CD4-positive, alpha-beta memory T cell (primary cell): Measurements from ENCODE around the gene NR1D2. TPM values are rescaled to one million over a fixed set of nuclear protein-coding genes. Genes with fewer than 3 reads are reported as not detected.
"Not testable (repeated sequence)": the region's sequence is repeated elsewhere in the genome, so short reads cannot be mapped to it uniquely, and the experiment has no call there.

Experiments
- CTCF ChIA-PET: fragments of 350-600 bp; sonication (Branson Sonifier 250); formaldehyde crosslinking; loops from one replicate; lab custom pipeline; 2021; ENCODE audit warnings: inconsistent platforms; ENCODE audit not compliant: partially characterized antibody; lab: Charles Lee
- POLR2A ChIA-PET: fragments of 350-600 bp; sonication (Branson Sonifier 250); formaldehyde crosslinking; loops from one replicate; lab custom pipeline; 2021; ENCODE audit not compliant: partially characterized antibody; lab: Charles Lee
- DNase-seq, 5 donors: peaks; one replicate each; pipeline versions ENCODE4 v3.0.0 to v3.0.0-alpha.2; 2020 to 2022; ENCODE audit warnings: mixed read lengths in 1 of 5
- H3K27ac ChIP-seq: one replicate; pipeline ENCODE4 v1.7.0; 2013; ENCODE audit warnings: low read depth, low read length
- H3K27me3 ChIP-seq: 2 replicates; pipeline ENCODE4 v1.7.0; 2013; ENCODE audit warnings: mild to moderate bottlenecking, low read length, moderate library complexity; ENCODE audit not compliant: insufficient read depth
- H3K36me3 ChIP-seq: 2 replicates; pipeline ENCODE4 v1.7.0; 2013; ENCODE audit warnings: mild to moderate bottlenecking, low read length, moderate library complexity; ENCODE audit not compliant: insufficient read depth
- H3K4me1 ChIP-seq: 2 replicates; pipeline ENCODE4 v1.7.0; 2013; ENCODE audit warnings: mild to moderate bottlenecking, low read length, moderate library complexity; ENCODE audit not compliant: insufficient read depth
- H3K4me3 ChIP-seq, 2 donors: one replicate each; pipeline ENCODE4 v1.7.0; 2013; ENCODE audit warnings: low read length in 2 of 2, mild to moderate bottlenecking in 1 of 2
- H3K9me3 ChIP-seq, 2 donors: one replicate each; pipeline ENCODE4 v1.7.0; 2013; ENCODE audit warnings: low read length in 2 of 2, control low read depth in 1 of 2; ENCODE audit not compliant: control insufficient read depth in 1 of 2
- H3K27ac Mint-ChIP-seq, 7 donors: one replicate each; pipeline ENCODE4 v1.8.0; 2020 to 2021; ENCODE audit warnings: mixed read lengths in 7 of 7, mild to moderate bottlenecking in 6 of 7, inconsistent platforms in 3 of 7, moderate library complexity in 3 of 7
- H3K27me3 Mint-ChIP-seq, 2 donors: one replicate each; pipeline ENCODE4 v1.8.0; 2020 to 2021; ENCODE audit warnings: mixed read lengths in 2 of 2
- H3K36me3 Mint-ChIP-seq, 2 donors: one replicate each; pipeline ENCODE4 v1.8.0; 2020 to 2021; ENCODE audit warnings: mixed read lengths in 2 of 2, inconsistent platforms in 1 of 2, mild to moderate bottlenecking in 1 of 2
- H3K4me1 Mint-ChIP-seq, 4 donors: one replicate each; pipeline ENCODE4 v1.8.0; 2020 to 2021; ENCODE audit warnings: mixed read lengths in 4 of 4, mild to moderate bottlenecking in 1 of 4
- H3K4me3 Mint-ChIP-seq, 8 donors: one replicate each; pipeline ENCODE4 v1.8.0; 2020 to 2021; ENCODE audit warnings: mixed read lengths in 8 of 8, mild to moderate bottlenecking in 7 of 8, moderate library complexity in 6 of 8, inconsistent platforms in 3 of 8
- H3K9me3 Mint-ChIP-seq, 8 donors: one replicate each; pipeline ENCODE4 v1.8.0; 2020 to 2021; ENCODE audit warnings: mixed read lengths in 8 of 8, mild to moderate bottlenecking in 5 of 8, inconsistent platforms in 3 of 8, moderate library complexity in 1 of 8
- intact Hi-C: fragments of 100-400 bp; cut with micrococcal nuclease; formaldehyde crosslinking; loops from one replicate; pipeline ENCODE4 v1.15.1; 2023
- polyA plus RNA-seq, 2 donors: library from polyadenylated mRNA; unstranded; fragments of 300-500 nt; fragmentation: Illumina TruSeq; gene quantifications; one replicate each; pipeline ENCODE4 v1.2.3, GENCODE V29; 2021
- total RNA-seq, 2 experiments: library from RNA; stranded (reverse); gene quantifications; one replicate each; pipeline ENCODE4 v1.2.3, GENCODE V29; 2021

Gene NR1D2
- total and polyA plus RNA-seq, 4 experiments from 2014 or later = 28.1 to 70.5 (median 65.2) TPM

DNA sequence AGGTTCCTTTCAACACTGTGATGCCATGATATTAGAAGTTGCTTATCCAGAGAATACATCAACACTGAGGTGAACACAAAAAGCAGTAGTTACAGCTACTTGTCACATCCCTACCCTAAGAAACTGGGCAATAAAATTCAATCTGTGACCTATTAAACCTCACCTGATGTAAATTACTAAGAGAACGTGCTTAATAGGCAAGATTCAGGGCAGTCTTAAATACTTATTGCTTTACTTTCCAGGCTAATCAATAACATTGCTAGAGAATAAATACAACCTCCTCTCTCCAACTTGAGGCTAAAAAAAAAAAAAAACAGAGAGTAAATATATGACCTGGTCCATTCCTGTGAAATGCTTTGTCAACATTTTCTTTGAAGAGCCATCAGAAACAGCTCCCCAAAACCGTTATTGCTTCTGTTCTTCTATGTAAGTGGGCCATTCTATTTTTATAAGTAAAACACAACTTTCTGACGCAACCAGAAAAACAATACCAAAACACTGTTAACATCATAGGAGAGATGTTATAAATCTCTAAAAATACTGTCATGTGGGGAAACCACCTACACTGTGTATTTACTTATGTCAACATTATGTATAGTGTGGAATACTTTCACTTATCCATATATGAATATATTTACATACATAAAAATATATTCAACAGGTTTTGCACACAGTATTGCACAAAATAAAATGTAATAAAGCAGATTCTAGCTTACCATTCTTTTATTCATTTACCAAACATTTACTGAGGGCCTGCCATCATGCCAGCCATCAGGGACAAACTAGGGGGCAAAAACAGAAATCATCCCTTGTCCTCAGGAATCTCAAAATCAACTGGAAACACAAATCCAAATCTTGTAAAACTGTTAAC, 31.0 kb upstream of the NR1D2 start:
- no peak overlapping the region for H3K4me3 Mint-ChIP-seq
- DNase-seq = no peak
- peaks cover 0 to 4% of the 10 kb centered on the region in 2 donors for H3K27me3 Mint-ChIP-seq
- no peak overlapping the region for H3K27ac ChIP-seq
- no peak overlapping the region for H3K4me3 ChIP-seq
- peaks cover 17 to 29% of the 10 kb centered on the region in 2 donors for H3K36me3 Mint-ChIP-seq
- no peaks in the 10 kb centered on the region for H3K9me3 ChIP-seq
- peaks cover 24 to 47% (median 29%) of the 10 kb centered on the region in 4 donors for H3K4me1 Mint-ChIP-seq
- ChIA-PET POLR2A (no interaction called here), CTCF (interaction anchor here (1.3 kb wide), 1 partner anchor 22 kb away, joined by 3 read pairs; no protein-coding TSS in a partner anchor)
- H3K4me1 ChIP-seq = peaks cover 29% of the 10 kb centered on the region
- H3K9me3 Mint-ChIP-seq = no peaks in the 10 kb centered on the region
- intact Hi-C loops = loop anchor here (10.0 kb wide), 1 partner anchor 1751 kb away; the partner anchor contains the start of gene TOP2B
- H3K27me3 ChIP-seq = no peaks in the 10 kb centered on the region
- H3K27ac Mint-ChIP-seq = peak overlapping the region in 2 of 7 donors; percentile 29 to 100
- peaks cover 11% of the 10 kb centered on the region for H3K36me3 ChIP-seq

DNA sequence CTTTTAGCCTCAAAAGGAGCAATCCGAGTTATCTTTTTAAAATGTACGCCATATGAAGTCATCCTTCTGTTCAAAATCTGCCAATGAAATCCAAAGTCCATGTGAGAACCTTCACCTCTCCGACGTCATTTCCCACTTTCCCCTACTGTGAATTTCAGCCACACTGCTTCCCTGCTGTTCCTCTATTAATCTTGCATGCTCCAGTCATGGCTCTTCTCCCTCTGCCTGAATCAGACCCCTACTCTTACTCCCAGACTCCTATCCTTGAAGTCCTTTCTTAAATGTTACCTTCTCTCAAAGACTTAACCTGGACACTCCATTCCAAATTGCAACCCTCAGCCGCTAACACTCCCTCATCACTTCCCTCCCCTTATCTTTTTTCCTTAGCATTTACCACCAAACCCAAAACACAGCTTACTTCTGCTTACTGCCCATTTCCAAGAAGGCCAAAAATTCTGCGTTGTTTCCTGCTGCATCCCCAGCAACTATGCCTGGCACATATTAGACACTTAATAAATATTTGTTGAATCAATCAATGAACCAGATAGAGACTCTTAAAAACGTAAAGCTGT, 29.5 kb upstream of the NR1D2 start:
- Mint-ChIP-seq H3K27ac (peak overlapping the region; percentile 32 to 100 (median 98)), H3K36me3 (peaks cover 29 to 43% of the 10 kb centered on the region in 2 donors), H3K4me3 (peak overlapping the region; percentile 98 to 99 (median 99)), H3K9me3 (no peaks in the 10 kb centered on the region), H3K27me3 (peaks cover 0 to 4% of the 10 kb centered on the region in 2 donors), H3K4me1 (peaks cover 28 to 61% (median 40%) of the 10 kb centered on the region in 4 donors)
- H3K27ac ChIP-seq = no peak overlapping the region
- peaks cover 23% of the 10 kb centered on the region for H3K36me3 ChIP-seq
- H3K4me3 ChIP-seq = no peak overlapping the region
- H3K27me3 ChIP-seq = no peaks in the 10 kb centered on the region
- peaks cover 37% of the 10 kb centered on the region for H3K4me1 ChIP-seq
- CTCF ChIA-PET = interaction anchor here (1.2 to 1.3 kb wide), 2 partner anchors 22 to 27 kb away, joined by 4 read pairs; no protein-coding TSS in a partner anchor
- intact Hi-C loops = loop anchor here (1.0 to 10.0 kb wide), 2 partner anchors 110 to 1749 kb away; partner anchors contain the start of genes TOP2B and UBE2E1
- DNase-seq = no peak
- no peaks in the 10 kb centered on the region for H3K9me3 ChIP-seq
- POLR2A ChIA-PET = interaction anchor here (2.0 to 4.9 kb wide), 6 partner anchors 8 to 109 kb away, joined by 5 to 142 read pairs (median 10); partner anchors contain the start of gene NR1D2

DNA sequence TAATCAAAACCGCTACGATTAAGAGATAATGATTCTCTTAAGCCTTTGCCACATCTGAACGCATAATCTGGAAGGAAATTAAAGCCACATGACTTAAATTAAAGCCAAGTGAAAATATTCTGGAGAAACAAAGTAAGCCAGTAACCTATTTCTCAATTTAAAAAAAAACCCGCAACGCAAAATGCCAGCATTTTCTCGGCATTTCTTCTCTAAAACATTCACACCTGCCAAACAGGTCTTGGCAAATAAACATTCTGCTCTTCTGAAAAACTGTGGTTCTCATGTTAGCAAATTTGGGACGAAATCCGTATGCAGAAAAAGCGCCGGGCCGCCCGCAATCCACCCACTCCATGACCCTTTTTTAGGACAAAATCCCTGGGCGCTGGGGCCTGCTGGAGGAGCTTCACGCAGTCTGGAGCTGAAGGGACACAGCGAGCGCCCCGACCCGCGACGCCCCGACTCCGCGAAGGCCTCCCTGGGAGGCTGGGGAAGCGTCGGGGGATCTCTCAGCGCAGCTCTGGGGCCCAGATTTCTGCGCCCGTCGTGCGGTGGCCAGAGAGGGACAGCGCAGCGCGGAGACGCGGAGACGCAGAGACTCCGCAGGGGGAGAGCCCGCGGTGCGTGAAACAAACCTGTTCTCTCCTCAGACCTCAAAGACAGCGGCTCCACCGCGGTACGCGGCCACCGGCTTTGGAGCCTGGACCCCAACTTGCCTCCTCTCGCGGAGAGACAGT, 28.8 kb upstream of the NR1D2 start:
- H3K4me3 ChIP-seq = peak overlapping the region; percentile 89 to 90

DNA sequence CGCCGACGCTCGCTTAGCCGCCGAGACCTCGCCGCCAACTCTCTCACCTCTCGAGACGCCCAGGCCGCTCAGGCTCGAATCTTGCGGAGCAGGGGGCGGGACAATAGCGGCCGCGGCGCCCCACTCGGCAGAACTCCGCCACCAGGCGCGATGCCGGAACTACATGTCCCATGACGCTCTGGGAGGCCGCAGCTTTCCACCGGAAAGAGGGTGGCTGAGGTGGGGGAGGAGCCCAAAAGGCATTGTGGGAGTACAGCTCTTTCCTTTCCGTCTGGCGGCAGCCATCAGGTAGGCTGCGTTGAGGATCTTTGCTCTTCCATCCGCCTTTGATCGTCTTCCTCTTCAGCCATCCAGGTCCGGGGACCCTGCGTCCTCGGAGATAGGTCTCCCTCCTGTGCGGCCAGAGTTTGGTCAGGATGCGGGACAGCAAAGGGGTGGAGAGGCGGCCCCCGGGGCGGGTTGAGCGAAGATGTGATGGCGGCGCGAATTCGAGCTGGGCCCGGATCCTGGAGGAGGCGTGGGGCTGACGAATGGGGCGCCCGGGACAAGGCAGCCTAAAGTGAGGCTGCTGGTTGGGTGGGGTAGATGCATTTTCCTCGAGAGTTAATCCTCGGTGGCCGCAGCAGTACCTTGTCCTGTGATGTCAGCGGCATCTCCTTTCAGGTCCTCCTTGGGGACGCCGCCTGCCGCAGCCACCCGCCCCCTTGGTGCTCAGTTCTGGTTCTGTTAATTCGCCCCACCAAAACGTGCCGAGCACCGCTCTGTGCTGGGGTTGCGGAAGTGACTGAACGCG, 28.0 kb upstream of the NR1D2 start, which contains the start of the genes NKIRAS1 and RPL15:
Gene NKIRAS1 (minus strand): TSS at position 105 of the 793 bp plus-strand sequence. CDS start 6,086 bp downstream, outside the sequence.
Gene RPL15 (plus strand): TSS at position 247 of the 793 bp plus-strand sequence. CDS start 728 bp downstream, outside the sequence.
- peak; percentile 97 to 98 (median 97) for DNase-seq
- intact Hi-C loops = loop anchor here (1.0 to 10.0 kb wide), 4 partner anchors 28 to 1748 kb away; partner anchors contain the start of genes NR1D2, TOP2B and UBE2E1
- peaks cover 28 to 66% (median 40%) of the 10 kb centered on the region in 4 donors for H3K4me1 Mint-ChIP-seq
- POLR2A ChIA-PET = interaction anchor here (0.6 to 4.9 kb wide), 33 partner anchors 8 to 1866 kb away, joined by 3 to 142 read pairs (median 4); partner anchors contain the start of genes NGLY1 and NR1D2
- CTCF ChIA-PET = interaction anchor here (0.9 to 1.5 kb wide), 5 partner anchors 23 to 29 kb away, joined by 4 to 9 read pairs (median 4); no protein-coding TSS in a partner anchor
- Histone ChIP-seq H3K4me1 (peaks cover 37% of the 10 kb centered on the region), H3K27me3 (no peaks in the 10 kb centered on the region), H3K9me3 (no peaks in the 10 kb centered on the region), H3K4me3 (peak within 1 kb of the TSS; percentile 89 to 90), H3K36me3 (peaks cover 23% of the 10 kb centered on the region), H3K27ac (peak within 1 kb of the TSS; percentile 94)
- peak within 1 kb of the TSS; percentile 98 to 99 (median 99) for H3K4me3 Mint-ChIP-seq
- H3K27me3 Mint-ChIP-seq = peaks cover 0 to 4% of the 10 kb centered on the region in 2 donors
- H3K9me3 Mint-ChIP-seq = no peaks in the 10 kb centered on the region
- H3K36me3 Mint-ChIP-seq = peaks cover 29 to 51% of the 10 kb centered on the region in 2 donors
- peak within 1 kb of the TSS; percentile 92 to 100 (median 98) for H3K27ac Mint-ChIP-seq

More for the DNA sequence above, 28.8 kb upstream of the NR1D2 start:
- Mint-ChIP-seq H3K4me1 (peaks cover 28 to 66% (median 40%) of the 10 kb centered on the region in 4 donors), H3K27me3 (peaks cover 0 to 4% of the 10 kb centered on the region in 2 donors), H3K9me3 (no peaks in the 10 kb centered on the region), H3K27ac (peak overlapping the region; percentile 92 to 100 (median 98)), H3K36me3 (peaks cover 29 to 47% of the 10 kb centered on the region in 2 donors), H3K4me3 (peak overlapping the region; percentile 98 to 99 (median 99))
- H3K36me3 ChIP-seq = peaks cover 23% of the 10 kb centered on the region
- CTCF ChIA-PET = interaction anchor here (0.9 to 1.5 kb wide), 5 partner anchors 23 to 30 kb away, joined by 4 to 9 read pairs (median 4); no protein-coding TSS in a partner anchor
- POLR2A ChIA-PET = interaction anchor here (0.6 to 4.9 kb wide), 30 partner anchors 9 to 1867 kb away, joined by 3 to 142 read pairs (median 4); partner anchors contain the start of genes NGLY1 and NR1D2
- peak overlapping the region; percentile 94 for H3K27ac ChIP-seq
- peaks cover 37% of the 10 kb centered on the region for H3K4me1 ChIP-seq
- DNase-seq = peak in 1 of 5 donors; percentile 6
- H3K9me3 ChIP-seq = no peaks in the 10 kb centered on the region
- intact Hi-C loops = loop anchor here (1.0 to 10.0 kb wide), 2 partner anchors 111 to 1748 kb away; partner anchors contain the start of genes TOP2B and UBE2E1
- no peaks in the 10 kb centered on the region for H3K27me3 ChIP-seq

DNA sequence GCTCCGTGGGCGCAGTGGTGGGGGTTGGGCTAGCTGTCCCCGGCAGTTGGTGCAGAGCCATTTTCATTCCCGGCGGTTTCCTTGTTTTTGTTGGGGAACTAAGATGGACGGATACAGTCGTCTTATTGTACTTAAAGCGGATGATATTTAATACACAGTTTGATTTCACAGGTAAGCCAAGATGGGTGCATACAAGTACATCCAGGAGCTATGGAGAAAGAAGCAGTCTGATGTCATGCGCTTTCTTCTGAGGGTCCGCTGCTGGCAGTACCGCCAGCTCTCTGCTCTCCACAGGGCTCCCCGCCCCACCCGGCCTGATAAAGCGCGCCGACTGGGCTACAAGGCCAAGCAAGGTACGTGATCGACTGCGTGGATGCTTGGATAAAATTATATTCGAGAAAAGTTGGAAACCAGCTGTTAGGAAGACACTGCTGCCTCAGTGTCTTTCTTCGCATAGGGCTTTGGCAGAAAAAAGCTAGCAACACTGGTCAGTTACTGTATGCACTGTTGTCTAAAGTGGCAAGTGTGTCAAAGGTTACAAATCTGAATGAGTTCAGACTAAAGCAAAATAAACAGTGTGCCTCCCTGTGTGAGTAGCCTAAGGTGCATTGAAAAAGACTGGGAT, 27.3 kb upstream of the NR1D2 start:
- not testable (repeated sequence) for DNase-seq, H3K9me3 ChIP-seq, H3K27me3 Mint-ChIP-seq, H3K9me3 Mint-ChIP-seq, H3K27me3 ChIP-seq
- POLR2A ChIA-PET = interaction anchor here (0.7 to 4.9 kb wide), 18 partner anchors 9 to 111 kb away, joined by 3 to 142 read pairs (median 6); partner anchors contain the start of gene NR1D2
- CTCF ChIA-PET = interaction anchor here (1.1 to 1.4 kb wide), 2 partner anchors 21 to 27 kb away, joined by 3 to 9 read pairs; no protein-coding TSS in a partner anchor
- Mint-ChIP-seq H3K4me1 (peaks cover 26 to 66% (median 39%) of the 10 kb centered on the region in 4 donors), H3K4me3 (peak overlapping the region; percentile 98 to 99 (median 99)), H3K27ac (peak overlapping the region; percentile 92 to 100 (median 98)), H3K36me3 (peaks cover 29 to 52% of the 10 kb centered on the region in 2 donors)
- Histone ChIP-seq H3K4me1 (peaks cover 37% of the 10 kb centered on the region), H3K4me3 (peak overlapping the region; percentile 89 to 90), H3K36me3 (peaks cover 23% of the 10 kb centered on the region), H3K27ac (peak overlapping the region; percentile 94)
- intact Hi-C loops = loop anchor here (1.0 to 10.0 kb wide), 3 partner anchors 28 to 1747 kb away; partner anchors contain the start of genes NR1D2 and TOP2B
